ENCODE results near the gene RICTOR. TPM values are rescaled to one million over a fixed set of nuclear protein-coding genes. Genes with fewer than 3 reads are reported as not detected.

The RICTOR gene
- total and polyA plus RNA-seq, 9 of the 15 experiments (the other 6 are each of a cell fraction or from before 2014, with no cell fraction given) = 13.9 to 46.6 (median 22.6) TPM

DNA sequence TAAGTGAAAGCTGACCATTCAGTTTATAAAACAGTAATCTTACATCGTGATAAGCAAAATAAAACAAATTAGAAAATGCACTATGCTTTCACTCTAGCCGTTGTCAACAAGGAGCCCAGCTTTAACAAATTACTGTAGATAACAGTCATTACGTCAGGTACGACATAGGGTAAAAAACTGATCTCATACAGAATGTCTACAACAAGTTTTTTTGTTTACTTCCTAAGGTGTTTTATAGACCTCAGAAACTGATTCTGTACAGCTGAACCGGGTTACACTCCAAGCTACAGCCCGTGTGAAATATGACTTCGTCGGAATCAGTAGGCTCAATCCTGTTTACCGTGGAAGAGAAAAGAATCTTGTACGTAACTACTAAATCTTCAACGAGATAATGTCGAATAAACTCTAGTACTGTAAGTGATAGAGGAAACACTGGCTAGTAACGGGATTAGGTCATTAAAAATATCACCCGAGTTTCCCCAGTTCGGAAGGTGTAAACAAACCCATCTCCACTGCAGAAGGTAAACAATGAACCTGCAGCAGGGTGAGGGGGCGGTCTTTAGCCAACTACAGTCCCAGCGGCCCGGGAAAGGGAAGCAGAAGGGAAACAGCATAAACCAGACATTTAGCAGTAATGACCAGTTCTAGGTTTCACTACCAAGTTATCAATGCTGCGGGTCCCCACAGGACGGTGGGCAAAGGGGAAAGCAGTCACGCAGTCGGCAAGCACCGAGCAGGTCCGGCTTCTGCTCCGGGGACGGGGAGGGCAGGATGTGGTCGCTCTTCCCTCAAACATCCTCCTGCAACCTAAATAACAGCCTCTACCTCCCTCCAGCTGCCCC, 1.1 kb downstream of the RICTOR start:
- POLR2A ChIA-PET = interaction anchor here (0.6 to 3.2 kb wide), 6 partner anchors 8 to 144 kb away, joined by 3 to 26 read pairs (median 3); no protein-coding TSS in a partner anchor
- Histone ChIP-seq H3K79me2 (ENCODE audit: control insufficient read depth, insufficient read depth, low read length) (peaks cover 79% of the 10 kb centered on the region), H3K36me3 (ENCODE audit: control insufficient read depth, insufficient read depth, low read length) (peaks cover 35% of the 10 kb centered on the region), H3K9me3 (replicated peaks; ENCODE audit: control insufficient read depth, insufficient read depth, low read depth, low read length) (peaks cover 2% of the 10 kb centered on the region; the same call in 1 of the 2 replicates), H3K9me1 (ENCODE audit: control insufficient read depth, insufficient read depth, low read length) (no peaks in the 10 kb centered on the region), H3K4me2 (ENCODE audit: insufficient read depth, low read length) (peak overlapping the region; percentile 97), H3K27me3 (ENCODE audit: control insufficient read depth in 2 of 2, insufficient read depth in 2 of 2, low read length in 2 of 2) (no peaks in the 10 kb centered on the region), H4K20me1 (replicated peaks; ENCODE audit: control insufficient read depth, insufficient read depth, low read length) (peaks cover 4% of the 10 kb centered on the region), H2AFZ (ENCODE audit: low read depth, low read length) (peak overlapping the region; percentile 74), H3K4me3 (peak overlapping the region; percentile 90), H3K9ac (ENCODE audit: insufficient read depth in 1 of 2, low read depth in 2 of 2, low read length in 2 of 2) (peak overlapping the region; percentile 91 to 99), H3K27ac (ENCODE audit: extremely low read depth, low read depth, low read length) (peak overlapping the region; percentile 96), H3K4me1 (replicated peaks in 1 of 2; ENCODE audit: control insufficient read depth in 2 of 2, insufficient read depth in 2 of 2, low read length in 2 of 2) (peaks cover 4 to 14% of the 10 kb centered on the region in 2 experiments; a peak in 3 of 5 replicates)
- under 1% methylated on average over 27 of the region's 27 CpGs for WGBS (ENCODE audit: insufficient coverage, low coverage, missing lambda C conversion rate)
- in situ Hi-C loops (cut with MboI) (no loop called here), intact Hi-C loops (cut with micrococcal nuclease) (loop anchor here (2.0 to 10.0 kb wide), 2 partner anchors 68 to 228 kb away; partner anchors contain the start of gene OSMR)
- FAIRE-seq (peak; percentile 70), ATAC-seq (peak; percentile 67), DNase-seq (ENCODE audit: extremely low read depth in 1 of 4, low spot score in 3 of 4) (peak; percentile 50 to 77 (median 62))
- CTCF ChIA-PET (ENCODE audit: low intra/inter-chr PET ratio) = no interaction called here
- no TSS peak for BruUV-seq (replicated peaks)
- TF ChIP-seq, protein P1, sequence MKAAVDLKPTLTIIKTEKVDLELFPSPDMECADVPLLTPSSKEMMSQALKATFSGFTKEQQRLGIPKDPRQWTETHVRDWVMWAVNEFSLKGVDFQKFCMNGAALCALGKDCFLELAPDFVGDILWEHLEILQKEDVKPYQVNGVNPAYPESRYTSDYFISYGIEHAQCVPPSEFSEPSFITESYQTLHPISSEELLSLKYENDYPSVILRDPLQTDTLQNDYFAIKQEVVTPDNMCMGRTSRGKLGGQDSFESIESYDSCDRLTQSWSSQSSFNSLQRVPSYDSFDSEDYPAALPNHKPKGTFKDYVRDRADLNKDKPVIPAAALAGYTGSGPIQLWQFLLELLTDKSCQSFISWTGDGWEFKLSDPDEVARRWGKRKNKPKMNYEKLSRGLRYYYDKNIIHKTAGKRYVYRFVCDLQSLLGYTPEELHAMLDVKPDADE (conservative IDR thresholded peaks at IDR 0.05; ENCODE audit: control insufficient read depth, low read depth, low read length) = no peak; the same call in 1 of the 2 replicates
- TF ChIP-seq, protein P2, sequence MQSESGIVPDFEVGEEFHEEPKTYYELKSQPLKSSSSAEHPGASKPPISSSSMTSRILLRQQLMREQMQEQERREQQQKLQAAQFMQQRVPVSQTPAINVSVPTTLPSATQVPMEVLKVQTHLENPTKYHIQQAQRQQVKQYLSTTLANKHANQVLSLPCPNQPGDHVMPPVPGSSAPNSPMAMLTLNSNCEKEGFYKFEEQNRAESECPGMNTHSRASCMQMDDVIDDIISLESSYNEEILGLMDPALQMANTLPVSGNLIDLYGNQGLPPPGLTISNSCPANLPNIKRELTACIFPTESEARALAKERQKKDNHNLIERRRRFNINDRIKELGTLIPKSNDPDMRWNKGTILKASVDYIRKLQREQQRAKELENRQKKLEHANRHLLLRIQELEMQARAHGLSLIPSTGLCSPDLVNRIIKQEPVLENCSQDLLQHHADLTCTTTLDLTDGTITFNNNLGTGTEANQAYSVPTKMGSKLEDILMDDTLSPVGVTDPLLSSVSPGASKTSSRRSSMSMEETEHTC (IDR thresholded peaks at IDR 0.05) = no peak
- TF ChIP-seq BCOR (IDR thresholded peaks at IDR 0.05) = peak; percentile 51; the same call in 1 of the 2 replicates
- TF ChIP-seq, protein P3, sequence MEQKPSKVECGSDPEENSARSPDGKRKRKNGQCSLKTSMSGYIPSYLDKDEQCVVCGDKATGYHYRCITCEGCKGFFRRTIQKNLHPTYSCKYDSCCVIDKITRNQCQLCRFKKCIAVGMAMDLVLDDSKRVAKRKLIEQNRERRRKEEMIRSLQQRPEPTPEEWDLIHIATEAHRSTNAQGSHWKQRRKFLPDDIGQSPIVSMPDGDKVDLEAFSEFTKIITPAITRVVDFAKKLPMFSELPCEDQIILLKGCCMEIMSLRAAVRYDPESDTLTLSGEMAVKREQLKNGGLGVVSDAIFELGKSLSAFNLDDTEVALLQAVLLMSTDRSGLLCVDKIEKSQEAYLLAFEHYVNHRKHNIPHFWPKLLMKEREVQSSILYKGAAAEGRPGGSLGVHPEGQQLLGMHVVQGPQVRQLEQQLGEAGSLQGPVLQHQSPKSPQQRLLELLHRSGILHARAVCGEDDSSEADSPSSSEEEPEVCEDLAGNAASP (IDR thresholded peaks at IDR 0.05) = no peak
- no peak for TF ChIP-seq RNF2 (IDR thresholded peaks at IDR 0.05)
- TF ChIP-seq MAFK (IDR thresholded peaks at IDR 0.05; ENCODE audit: low read length) = 0 out of 2 replicates have a peak, but pooled peaks have one; percentile 18
- no peak for TF ChIP-seq ZNF436 (CRISPR knock-in tag; IDR thresholded peaks at IDR 0.05)
- no peak for TF ChIP-seq ZNF133 (CRISPR knock-in tag; IDR thresholded peaks at IDR 0.05)
- TF ChIP-seq, protein P4, sequence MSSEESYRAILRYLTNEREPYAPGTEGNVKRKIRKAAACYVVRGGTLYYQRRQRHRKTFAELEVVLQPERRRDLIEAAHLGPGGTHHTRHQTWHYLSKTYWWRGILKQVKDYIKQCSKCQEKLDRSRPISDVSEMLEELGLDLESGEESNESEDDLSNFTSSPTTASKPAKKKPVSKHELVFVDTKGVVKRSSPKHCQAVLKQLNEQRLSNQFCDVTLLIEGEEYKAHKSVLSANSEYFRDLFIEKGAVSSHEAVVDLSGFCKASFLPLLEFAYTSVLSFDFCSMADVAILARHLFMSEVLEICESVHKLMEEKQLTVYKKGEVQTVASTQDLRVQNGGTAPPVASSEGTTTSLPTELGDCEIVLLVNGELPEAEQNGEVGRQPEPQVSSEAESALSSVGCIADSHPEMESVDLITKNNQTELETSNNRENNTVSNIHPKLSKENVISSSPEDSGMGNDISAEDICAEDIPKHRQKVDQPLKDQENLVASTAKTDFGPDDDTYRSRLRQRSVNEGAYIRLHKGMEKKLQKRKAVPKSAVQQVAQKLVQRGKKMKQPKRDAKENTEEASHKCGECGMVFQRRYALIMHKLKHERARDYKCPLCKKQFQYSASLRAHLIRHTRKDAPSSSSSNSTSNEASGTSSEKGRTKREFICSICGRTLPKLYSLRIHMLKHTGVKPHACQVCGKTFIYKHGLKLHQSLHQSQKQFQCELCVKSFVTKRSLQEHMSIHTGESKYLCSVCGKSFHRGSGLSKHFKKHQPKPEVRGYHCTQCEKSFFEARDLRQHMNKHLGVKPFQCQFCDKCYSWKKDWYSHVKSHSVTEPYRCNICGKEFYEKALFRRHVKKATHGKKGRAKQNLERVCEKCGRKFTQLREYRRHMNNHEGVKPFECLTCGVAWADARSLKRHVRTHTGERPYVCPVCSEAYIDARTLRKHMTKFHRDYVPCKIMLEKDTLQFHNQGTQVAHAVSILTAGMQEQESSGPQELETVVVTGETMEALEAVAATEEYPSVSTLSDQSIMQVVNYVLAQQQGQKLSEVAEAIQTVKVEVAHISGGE (CRISPR knock-in tag; IDR thresholded peaks at IDR 0.05) = no peak
- TF ChIP-seq SAFB (IDR thresholded peaks at IDR 0.05; ENCODE audit: borderline replicate concordance, low read depth, low read length) = no peak
- no peak for TF ChIP-seq WHSC1 (IDR thresholded peaks at IDR 0.05; ENCODE audit: low read length)
- no peak for TF ChIP-seq ZNF79 (CRISPR knock-in tag; IDR thresholded peaks at IDR 0.05; ENCODE audit: low read depth)
- no peak for TF ChIP-seq HMG20A (CRISPR knock-in tag; conservative IDR thresholded peaks at IDR 0.05)
- TF ChIP-seq CBX5 (IDR thresholded peaks at IDR 0.05; ENCODE audit: borderline replicate concordance, low read depth) = no peak
